Upper lobe of left lung (tissue), 6 donors: ENCODE measurements around the gene SP8. TPM values are rescaled to one million over a fixed set of nuclear protein-coding genes. Genes with fewer than 3 reads are reported as not detected.

Experiments
- ATAC-seq, 2 donors: fragments of 200-7000 bp; cut with Tn5 transposase; one replicate each; pipeline ENCODE4 v1.9.1; 2022; ENCODE audit warnings: mild to moderate bottlenecking in 2 of 2, moderate library complexity in 2 of 2; ENCODE audit not compliant: low FRiP score in 2 of 2
- DNase-seq, 2 donors: peaks; one replicate each; pipeline ENCODE4 v3.0.0-alpha.2; 2019 to 2020
- H3K27ac ChIP-seq, 4 donors: fragments of 200-600 bp; sonication (generic); one replicate each; pipeline ENCODE4 v1.5.1; 2016 to 2019
- H3K27me3 ChIP-seq, 4 donors: fragments of 200-600 bp; sonication (generic); one replicate each; pipeline ENCODE4 v1.5.1; 2017 to 2019
- H3K36me3 ChIP-seq, 4 donors: fragments of 200-600 bp; sonication (generic); one replicate each; pipeline ENCODE4 v1.5.1; 2016 to 2019
- H3K4me1 ChIP-seq, 4 donors: fragments of 200-600 bp; sonication (generic); one replicate each; pipeline ENCODE4 v1.5.1; 2018 to 2019
- H3K4me3 ChIP-seq, 4 donors: fragments of 200-600 bp; sonication (generic); one replicate each; pipeline ENCODE4 v1.5.1; 2017 to 2019; ENCODE audit warnings: mild to moderate bottlenecking in 2 of 4, moderate library complexity in 1 of 4
- H3K9me3 ChIP-seq, 4 donors: fragments of 200-600 bp; sonication (generic); one replicate each; pipeline ENCODE4 v1.5.1; 2018 to 2019
- CTCF ChIP-seq, 6 experiments: fragments of 450-650 bp in 4 of 6; fragments of 200-600 bp in 2 of 6; sonication (generic) in 2 of 6; IDR thresholded peaks; one replicate each; pipeline ENCODE4 v1.5.1; 2016 to 2019; ENCODE audit warnings: antibody characterized with exemption in 6 of 6
- EP300 ChIP-seq, 4 donors: sonication (generic); formaldehyde crosslinking; IDR thresholded peaks; one replicate each; pipeline ENCODE4 v1.5.1; 2017; ENCODE audit warnings: antibody characterized with exemption in 4 of 4, control low read depth in 2 of 4
- POLR2A ChIP-seq, 4 donors: fragments of 450-650 bp; IDR thresholded peaks; one replicate each; pipeline ENCODE4 v1.5.1; 2016 to 2017; ENCODE audit warnings: antibody characterized with exemption in 4 of 4, mild to moderate bottlenecking in 2 of 4
- POLR2AphosphoS5 ChIP-seq, 2 donors: sonication (generic); formaldehyde crosslinking; IDR thresholded peaks; one replicate each; pipeline ENCODE4 v1.5.1; 2017; ENCODE audit warnings: antibody characterized with exemption in 2 of 2
- WGBS, 2 donors: methylation state at CpG; one replicate each; pipeline ENCODE4 v1.1.5; 2017 to 2018; 5-methylcytosine and 5-hydroxymethylcytosine counted together
- total RNA-seq, 6 donors: library from RNA; depleted of rRNA in 4 of 6; stranded (reverse); fragments of >200 nt in 4 of 6; gene quantifications; one replicate each; pipeline versions ENCODE4 v1.1.0 to v1.2.1, GENCODE V29; 2016 to 2021
- donor health status: DM: no; HTN: no; CAD: no; lungs with moderate emphysema.
- donor health status: DM: no; HTN: yes; CAD: no; lungs with severe emphysema.

The SP8 gene
- total RNA-seq, 6 donors from 2014 or later: not detected

- no peak overlapping the region for H3K27ac ChIP-seq
- H3K9me3 ChIP-seq: peaks cover 0 to 8% (median 0%) of the 10 kb centered on the region in 4 donors
- ATAC-seq: no peak
- peaks cover 0 to 85% (median 43%) of the 10 kb centered on the region in 4 donors for H3K27me3 ChIP-seq
- no peak for DNase-seq
- peaks cover 4 to 14% (median 6%) of the 10 kb centered on the region in 4 donors for H3K4me1 ChIP-seq
- TF ChIP-seq CTCF (IDR thresholded peaks at IDR 0.05) (no peak), POLR2A (IDR thresholded peaks at IDR 0.05) (no peak), EP300 (IDR thresholded peaks at IDR 0.05) (no peak), POLR2AphosphoS5 (IDR thresholded peaks at IDR 0.05) (no peak)
- 13 to 16% methylated on average over 8 of the region's 8 CpGs for WGBS, 2 donors
- no peaks in the 10 kb centered on the region for H3K36me3 ChIP-seq
- no peak overlapping the region for H3K4me3 ChIP-seq
These were observed 5.1 kb upstream of the SP8 start for GRCh38 chr7:20791538-20792434.

- 10 to 13% methylated on average over 5 of the region's 5 CpGs for WGBS, 2 donors
- Histone ChIP-seq H3K4me3 (no peak overlapping the region), H3K27me3 (peaks cover 0 to 90% (median 51%) of the 10 kb centered on the region in 4 donors), H3K36me3 (no peaks in the 10 kb centered on the region), H3K27ac (no peak overlapping the region), H3K9me3 (peaks cover 0 to 8% (median 0%) of the 10 kb centered on the region in 4 donors), H3K4me1 (peaks cover 18 to 25% (median 19%) of the 10 kb centered on the region in 4 donors)
- DNase-seq: no peak
- no peak for ATAC-seq
- no peak for TF ChIP-seq POLR2A (IDR thresholded peaks at IDR 0.05)
- TF ChIP-seq EP300 (IDR thresholded peaks at IDR 0.05): no peak
- no peak for TF ChIP-seq CTCF (IDR thresholded peaks at IDR 0.05)
- no peak for TF ChIP-seq POLR2AphosphoS5 (IDR thresholded peaks at IDR 0.05)
These were observed 3.7 kb upstream of the SP8 start for GRCh38 chr7:20790375-20790774.

- H3K4me1 ChIP-seq: peaks cover 33 to 44% (median 36%) of the 10 kb centered on the region in 4 donors
- no peak overlapping the region for H3K27ac ChIP-seq
- ATAC-seq (no peak), DNase-seq (no peak)
- H3K4me3 ChIP-seq: no peak overlapping the region
- peaks cover 0 to 1% (median 0%) of the 10 kb centered on the region in 4 donors for H3K9me3 ChIP-seq
- H3K27me3 ChIP-seq: peaks cover 1 to 89% (median 54%) of the 10 kb centered on the region in 4 donors
- H3K36me3 ChIP-seq: no peaks in the 10 kb centered on the region
- WGBS, 2 donors: 15 to 16% methylated on average over 10 of the region's 10 CpGs
- TF ChIP-seq CTCF (IDR thresholded peaks at IDR 0.05) (no peak), POLR2AphosphoS5 (IDR thresholded peaks at IDR 0.05) (no peak), POLR2A (IDR thresholded peaks at IDR 0.05) (no peak), EP300 (IDR thresholded peaks at IDR 0.05) (no peak)
These were observed 1.8 kb upstream of the SP8 start for GRCh38 chr7:20788420-20788990.

- H3K4me1 ChIP-seq: peaks cover 33 to 46% (median 36%) of the 10 kb centered on the region in 4 donors
- no peak for DNase-seq
- H3K4me3 ChIP-seq: no peak overlapping the region
- 14 to 15% methylated on average over 21 of the region's 21 CpGs for WGBS, 2 donors
- H3K27ac ChIP-seq: no peak overlapping the region
- peaks cover 1 to 88% (median 53%) of the 10 kb centered on the region in 4 donors for H3K27me3 ChIP-seq
- no peak for ATAC-seq
- no peak for TF ChIP-seq EP300 (IDR thresholded peaks at IDR 0.05)
- TF ChIP-seq POLR2AphosphoS5 (IDR thresholded peaks at IDR 0.05): no peak
- TF ChIP-seq CTCF (IDR thresholded peaks at IDR 0.05): no peak
- no peak for TF ChIP-seq POLR2A (IDR thresholded peaks at IDR 0.05)
- no peaks in the 10 kb centered on the region for H3K9me3 ChIP-seq
- H3K36me3 ChIP-seq: no peaks in the 10 kb centered on the region
These were observed 1.2 kb upstream of the SP8 start for GRCh38 chr7:20787660-20788419.
